Subcutaneous adipose tissue (tissue), 4 donors: ENCODE data around the gene GABRA4. TPM values are rescaled to one million over a fixed set of nuclear protein-coding genes. Genes with fewer than 3 reads are reported as not detected.

Experiments used
- total RNA-seq, 4 donors: library from RNA; depleted of rRNA; stranded (reverse); fragments of >200 nt; gene quantifications; one replicate each; pipeline ENCODE4 v1.1.0, GENCODE V29; 2016
- TF ChIP-seq, protein P1 (sequence below): fragments of 450-650 bp; IDR thresholded peaks from one replicate; pipeline ENCODE4 v1.5.1; 2016; ENCODE audit warnings: low read depth, mild to moderate bottlenecking, control low read depth, antibody characterized with exemption, moderate library complexity

Gene GABRA4
- total RNA-seq, 4 donors from 2014 or later: not detected

DNA sequence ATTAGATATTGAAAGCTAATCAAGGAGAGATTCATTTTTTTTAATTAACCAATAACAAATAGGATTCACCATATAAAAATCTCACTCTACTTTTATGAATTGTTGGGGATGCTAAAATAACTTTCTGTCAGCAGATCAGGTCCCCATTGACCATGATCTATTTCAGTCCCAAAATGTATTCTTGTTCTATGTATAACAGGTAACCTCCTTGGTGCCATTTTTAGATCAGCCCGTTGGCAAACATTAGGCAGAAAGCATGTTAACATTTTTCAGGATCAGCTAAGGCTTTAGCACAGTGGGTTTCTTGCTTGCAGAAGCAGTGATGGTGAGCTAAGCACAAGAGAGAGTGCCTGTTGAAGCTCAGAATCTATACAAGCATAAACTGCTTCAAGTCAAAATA is 43.6 kb downstream of the GABRA4 start:
- TF ChIP-seq, protein P1, sequence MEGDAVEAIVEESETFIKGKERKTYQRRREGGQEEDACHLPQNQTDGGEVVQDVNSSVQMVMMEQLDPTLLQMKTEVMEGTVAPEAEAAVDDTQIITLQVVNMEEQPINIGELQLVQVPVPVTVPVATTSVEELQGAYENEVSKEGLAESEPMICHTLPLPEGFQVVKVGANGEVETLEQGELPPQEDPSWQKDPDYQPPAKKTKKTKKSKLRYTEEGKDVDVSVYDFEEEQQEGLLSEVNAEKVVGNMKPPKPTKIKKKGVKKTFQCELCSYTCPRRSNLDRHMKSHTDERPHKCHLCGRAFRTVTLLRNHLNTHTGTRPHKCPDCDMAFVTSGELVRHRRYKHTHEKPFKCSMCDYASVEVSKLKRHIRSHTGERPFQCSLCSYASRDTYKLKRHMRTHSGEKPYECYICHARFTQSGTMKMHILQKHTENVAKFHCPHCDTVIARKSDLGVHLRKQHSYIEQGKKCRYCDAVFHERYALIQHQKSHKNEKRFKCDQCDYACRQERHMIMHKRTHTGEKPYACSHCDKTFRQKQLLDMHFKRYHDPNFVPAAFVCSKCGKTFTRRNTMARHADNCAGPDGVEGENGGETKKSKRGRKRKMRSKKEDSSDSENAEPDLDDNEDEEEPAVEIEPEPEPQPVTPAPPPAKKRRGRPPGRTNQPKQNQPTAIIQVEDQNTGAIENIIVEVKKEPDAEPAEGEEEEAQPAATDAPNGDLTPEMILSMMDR: no peak

- TF ChIP-seq, protein P1: no peak
Observed at GRCh38 chr4:46947541-46947940, 45.8 kb downstream of the GABRA4 start.

- TF ChIP-seq, protein P1: no peak
Observed at GRCh38 chr4:46946919-46947536, 46.4 kb downstream of the GABRA4 start.

DNA sequence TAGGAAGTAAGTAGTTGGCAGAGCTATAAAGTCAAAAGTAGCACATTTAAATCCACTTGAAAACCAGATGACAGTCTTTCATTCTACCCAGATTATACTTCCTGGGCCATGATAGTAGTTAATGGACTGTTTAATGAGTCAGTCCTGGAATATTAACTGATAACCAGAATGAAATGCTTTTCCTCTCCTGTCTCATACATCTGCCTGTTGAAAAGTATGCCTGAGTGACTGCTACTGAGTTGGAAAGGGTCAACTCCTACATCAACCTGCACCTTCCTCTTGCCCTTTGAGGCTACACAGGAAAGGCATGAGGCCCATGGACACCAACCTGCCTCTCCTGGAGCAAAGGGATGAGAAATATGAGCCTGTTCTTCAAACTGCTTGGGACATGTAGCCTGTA is 48.3 kb downstream of the GABRA4 start:
- TF ChIP-seq, protein P1: no peak

DNA sequence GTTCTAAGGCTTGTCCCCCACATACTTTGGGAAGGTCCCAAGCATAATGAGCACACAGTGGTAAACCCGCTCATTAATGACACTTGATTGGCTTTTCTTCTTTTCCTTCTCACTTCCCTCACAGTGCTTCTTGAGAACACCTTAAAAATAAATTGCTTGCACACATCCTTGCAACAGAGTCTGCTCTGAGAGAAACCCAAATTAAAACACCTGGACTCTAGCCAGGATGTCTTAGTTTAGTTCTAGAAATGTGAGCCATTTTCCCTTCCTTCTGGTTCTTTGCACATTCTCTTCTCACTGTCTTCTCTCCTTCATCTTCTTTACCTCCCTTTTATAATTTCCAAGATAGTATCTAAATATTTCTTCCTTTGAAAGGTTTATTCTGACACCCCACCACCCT is 49.0 kb downstream of the GABRA4 start:
- TF ChIP-seq, protein P1: no peak

DNA sequence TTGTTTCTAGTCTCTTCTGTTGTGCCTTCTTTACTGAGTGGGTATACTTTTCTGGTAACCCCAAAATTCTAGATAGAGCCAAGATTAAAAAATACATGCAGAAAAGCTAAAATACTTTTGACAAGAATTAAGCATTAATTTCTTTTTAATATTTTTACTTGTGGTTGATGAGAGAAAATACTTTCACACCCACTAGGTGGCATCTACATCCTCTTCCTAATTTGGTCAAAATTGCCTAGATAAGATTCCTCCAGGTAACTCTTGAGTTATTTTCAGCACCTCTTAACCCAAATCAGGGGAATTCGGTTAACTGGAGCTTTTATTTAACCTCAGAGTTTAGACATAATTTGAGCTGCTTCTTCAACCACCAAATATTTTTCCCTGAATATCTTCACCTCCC is 55.9 kb downstream of the GABRA4 start:
- TF ChIP-seq, protein P1: no peak

DNA sequence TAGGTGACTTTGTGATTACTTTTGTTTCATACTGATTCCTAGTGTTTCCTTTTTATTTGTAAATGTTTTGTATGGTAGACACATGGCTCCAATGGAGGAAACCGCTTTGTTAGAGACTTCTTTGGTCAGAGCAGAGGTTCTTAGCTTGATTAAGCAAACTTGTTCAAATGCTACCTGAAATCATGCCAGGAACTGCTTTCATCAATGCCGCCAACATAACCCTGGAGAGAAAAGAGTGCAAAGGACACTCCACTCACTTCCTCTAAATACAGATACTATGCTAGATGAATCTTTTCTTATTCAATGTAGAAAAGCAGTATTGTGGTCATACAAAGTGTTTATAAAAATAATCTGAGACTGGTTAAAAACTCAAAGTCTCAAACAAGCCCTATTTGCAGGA is 58.7 kb downstream of the GABRA4 start:
- TF ChIP-seq, protein P1: no peak
